HepG2 (cell line): Measurements from ENCODE around the gene ETHE1. TPM values are rescaled to one million over a fixed set of nuclear protein-coding genes. Genes with fewer than 3 reads are reported as not detected.

Experiments used
- AHR ChIP-seq: IDR thresholded peaks from 2 replicates; pipeline ENCODE4 v1.6.1; 2018; ENCODE audit warnings: missing genetic modification reagents, missing compliant biosample characterization
- ELF3 ChIP-seq: IDR thresholded peaks from 2 replicates; pipeline ENCODE4 v1.6.1; 2016; ENCODE audit warnings: missing genetic modification reagents, missing compliant biosample characterization
- KDM2A ChIP-seq: sonication (generic); formaldehyde crosslinking; IDR thresholded peaks from 2 replicates; pipeline ENCODE4 v1.4.0; 2020; ENCODE audit warnings: low read depth, missing genetic modification reagents, borderline replicate concordance
- KDM5B ChIP-seq: sonication (generic); formaldehyde crosslinking; IDR thresholded peaks from 2 replicates; pipeline ENCODE4 v1.4.0; 2020; ENCODE audit warnings: missing genetic modification reagents, mild to moderate bottlenecking, borderline replicate concordance
- MYC ChIP-seq: sonication (generic); formaldehyde crosslinking; IDR thresholded peaks from 2 replicates; pipeline ENCODE4 v1.9.0; 2021; ENCODE audit warnings: missing genetic modification reagents, borderline replicate concordance
- NR2C2 ChIP-seq: sonication (generic); formaldehyde crosslinking; IDR thresholded peaks from 2 replicates; pipeline ENCODE4 v1.4.0; 2020; ENCODE audit warnings: missing genetic modification reagents, mild to moderate bottlenecking, moderate library complexity, borderline replicate concordance
- SRSF1 ChIP-seq: fragments of 200-400 bp; formaldehyde crosslinking; optimal IDR thresholded peaks from 2 replicates; pipeline ENCODE3; 2017; ENCODE audit warnings: mild to moderate bottlenecking, low read depth, low read length, moderate library complexity
- TAF1 ChIP-seq: sonication (generic); formaldehyde crosslinking; IDR thresholded peaks from 2 replicates; pipeline ENCODE4 v1.4.0; 2020; ENCODE audit warnings: missing genetic modification reagents
- ZBTB20 ChIP-seq: sonication (generic); formaldehyde crosslinking; IDR thresholded peaks from 2 replicates; pipeline ENCODE4 v1.8.1; 2023; ENCODE audit warnings: missing genetic modification reagents, low read depth, mild to moderate bottlenecking, borderline replicate concordance
- ZBTB21 ChIP-seq: sonication (generic); formaldehyde crosslinking; IDR thresholded peaks from 2 replicates; pipeline ENCODE4 v1.4.0; 2020; ENCODE audit warnings: missing genetic modification reagents
- ZKSCAN1 ChIP-seq: fragments of 150-350 bp; IDR thresholded peaks from 2 replicates; pipeline ENCODE4 v1.6.1; 2014; ENCODE audit warnings: low read length
- ZNF33A ChIP-seq: sonication (generic); formaldehyde crosslinking; IDR thresholded peaks from 2 replicates; pipeline ENCODE4 v1.5.1; 2020; ENCODE audit warnings: missing genetic modification reagents, mild to moderate bottlenecking, moderate library complexity, borderline replicate concordance
- ZNF557 ChIP-seq: sonication (generic); formaldehyde crosslinking; IDR thresholded peaks from 2 replicates; pipeline ENCODE4 v1.4.0; 2020; ENCODE audit warnings: missing genetic modification reagents
- ZNF607 ChIP-seq: sonication (generic); formaldehyde crosslinking; IDR thresholded peaks from 2 replicates; pipeline ENCODE4 v1.5.1; 2020; ENCODE audit warnings: missing genetic modification reagents, mild to moderate bottlenecking, borderline replicate concordance
- ZNF781 ChIP-seq: sonication (generic); formaldehyde crosslinking; IDR thresholded peaks from 2 replicates; pipeline ENCODE4 v1.5.1; 2020; ENCODE audit warnings: borderline replicate concordance, mild to moderate bottlenecking, missing genetic modification reagents; ENCODE audit errors: not compliant biosample characterization
- ZZZ3 ChIP-seq: sonication (generic); formaldehyde crosslinking; IDR thresholded peaks from 2 replicates; pipeline ENCODE4 v1.4.0; 2020; ENCODE audit warnings: missing genetic modification reagents, mild to moderate bottlenecking, borderline replicate concordance
- polyA plus RNA-seq, 8 experiments: library from polyadenylated mRNA; depleted of rRNA in 3 of 8; stranded (reverse) in 7 of 8; unstranded in 1 of 8; fragments of >200 nt; fragmentation: Illumina TruSeq in 4 of 8; extraction: Trizol in 4 of 8; gene quantifications; 2 replicates each; pipeline versions ENCODE4 v1.2.1 to v1.2.3, GENCODE V29; 2011 to 2016; ENCODE audit warnings: low read depth in 4 of 8, missing spikeins in 1 of 8, mixed read lengths in 1 of 8; ENCODE audit not compliant: insufficient read depth in 1 of 8
- total RNA-seq, 5 experiments: library from RNA; depleted of rRNA; stranded (reverse); fragments of >200 nt; fragmentation: Illumina TruSeq; extraction: Trizol; gene quantifications; 2 replicates each; pipeline ENCODE4 v1.2.3, GENCODE V29; 2016; ENCODE audit warnings: low read depth in 1 of 5
- TF ChIP-seq, protein P1 (sequence below): sonication (generic); formaldehyde crosslinking; IDR thresholded peaks from 2 replicates; pipeline ENCODE4 v1.4.0; 2020; ENCODE audit warnings: missing genetic modification reagents, borderline replicate concordance
- TF ChIP-seq, protein P2 (sequence below): sonication (generic); formaldehyde crosslinking; IDR thresholded peaks from 2 replicates; pipeline ENCODE4 v1.4.0; 2020; ENCODE audit warnings: missing genetic modification reagents
- TF ChIP-seq, protein P3 (sequence below): sonication (generic); formaldehyde crosslinking; IDR thresholded peaks from 2 replicates; pipeline ENCODE4 v1.4.0; 2020; ENCODE audit warnings: missing genetic modification reagents
- TF ChIP-seq, protein P4 (sequence below): sonication (generic); formaldehyde crosslinking; IDR thresholded peaks from 2 replicates; pipeline ENCODE4 v1.4.0; 2020; ENCODE audit warnings: mild to moderate bottlenecking, low read depth, missing genetic modification reagents

The ETHE1 gene
- total and polyA plus RNA-seq, 2 of the 13 experiments (the other 11 are each of a cell fraction or from before 2014, with no cell fraction given) = 32.5 to 58.4 TPM

GRCh38 chr19:43503501-43504425 is 23.2 kb downstream of the ETHE1 start (continued):
- no peak for TF ChIP-seq ZKSCAN1
- peak; percentile 65; the same call in 1 of the 2 replicates for TF ChIP-seq KDM5B (CRISPR knock-in tag)
- peak; percentile 82; the same call in 1 of the 2 replicates for TF ChIP-seq ZNF607
- TF ChIP-seq, protein P1, sequence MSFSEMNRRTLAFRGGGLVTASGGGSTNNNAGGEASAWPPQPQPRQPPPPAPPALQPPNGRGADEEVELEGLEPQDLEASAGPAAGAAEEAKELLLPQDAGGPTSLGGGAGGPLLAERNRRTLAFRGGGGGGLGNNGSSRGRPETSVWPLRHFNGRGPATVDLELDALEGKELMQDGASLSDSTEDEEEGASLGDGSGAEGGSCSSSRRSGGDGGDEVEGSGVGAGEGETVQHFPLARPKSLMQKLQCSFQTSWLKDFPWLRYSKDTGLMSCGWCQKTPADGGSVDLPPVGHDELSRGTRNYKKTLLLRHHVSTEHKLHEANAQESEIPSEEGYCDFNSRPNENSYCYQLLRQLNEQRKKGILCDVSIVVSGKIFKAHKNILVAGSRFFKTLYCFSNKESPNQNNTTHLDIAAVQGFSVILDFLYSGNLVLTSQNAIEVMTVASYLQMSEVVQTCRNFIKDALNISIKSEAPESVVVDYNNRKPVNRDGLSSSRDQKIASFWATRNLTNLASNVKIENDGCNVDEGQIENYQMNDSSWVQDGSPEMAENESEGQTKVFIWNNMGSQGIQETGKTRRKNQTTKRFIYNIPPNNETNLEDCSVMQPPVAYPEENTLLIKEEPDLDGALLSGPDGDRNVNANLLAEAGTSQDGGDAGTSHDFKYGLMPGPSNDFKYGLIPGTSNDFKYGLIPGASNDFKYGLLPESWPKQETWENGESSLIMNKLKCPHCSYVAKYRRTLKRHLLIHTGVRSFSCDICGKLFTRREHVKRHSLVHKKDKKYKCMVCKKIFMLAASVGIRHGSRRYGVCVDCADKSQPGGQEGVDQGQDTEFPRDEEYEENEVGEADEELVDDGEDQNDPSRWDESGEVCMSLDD (CRISPR knock-in tag) = 0 out of 2 replicates have a peak, but pooled peaks have one; percentile 37
- TF ChIP-seq ZBTB20 (CRISPR knock-in tag) = peak; percentile 46; the same call in 1 of the 2 replicates
- TF ChIP-seq SRSF1 = peak; percentile 13
- TF ChIP-seq NR2C2 (CRISPR knock-in tag) = peak; percentile 85
- TF ChIP-seq, protein P2, sequence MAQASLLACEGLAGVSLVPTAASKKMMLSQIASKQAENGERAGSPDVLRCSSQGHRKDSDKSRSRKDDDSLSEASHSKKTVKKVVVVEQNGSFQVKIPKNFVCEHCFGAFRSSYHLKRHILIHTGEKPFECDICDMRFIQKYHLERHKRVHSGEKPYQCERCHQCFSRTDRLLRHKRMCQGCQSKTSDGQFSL (CRISPR knock-in tag) = peak; percentile 87
- TF ChIP-seq, protein P3, sequence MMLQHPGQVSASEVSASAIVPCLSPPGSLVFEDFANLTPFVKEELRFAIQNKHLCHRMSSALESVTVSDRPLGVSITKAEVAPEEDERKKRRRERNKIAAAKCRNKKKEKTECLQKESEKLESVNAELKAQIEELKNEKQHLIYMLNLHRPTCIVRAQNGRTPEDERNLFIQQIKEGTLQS (CRISPR knock-in tag) = 0 out of 2 replicates have a peak, but pooled peaks have one; percentile 16
- 0 out of 2 replicates have a peak, but pooled peaks have one; percentile 20 for TF ChIP-seq ZZZ3 (CRISPR knock-in tag)
- TF ChIP-seq ELF3 (CRISPR knock-in tag) = no peak
- peak; percentile 80 for TF ChIP-seq ZNF781
- peak; percentile 45; the same call in 1 of the 2 replicates for TF ChIP-seq ZNF33A
- no peak for TF ChIP-seq AHR (CRISPR knock-in tag)
- 0 out of 2 replicates have a peak, but pooled peaks have one; percentile 31 for TF ChIP-seq MYC (CRISPR knock-in tag)
- peak; percentile 56 for TF ChIP-seq TAF1 (CRISPR knock-in tag)
- TF ChIP-seq, protein P4, sequence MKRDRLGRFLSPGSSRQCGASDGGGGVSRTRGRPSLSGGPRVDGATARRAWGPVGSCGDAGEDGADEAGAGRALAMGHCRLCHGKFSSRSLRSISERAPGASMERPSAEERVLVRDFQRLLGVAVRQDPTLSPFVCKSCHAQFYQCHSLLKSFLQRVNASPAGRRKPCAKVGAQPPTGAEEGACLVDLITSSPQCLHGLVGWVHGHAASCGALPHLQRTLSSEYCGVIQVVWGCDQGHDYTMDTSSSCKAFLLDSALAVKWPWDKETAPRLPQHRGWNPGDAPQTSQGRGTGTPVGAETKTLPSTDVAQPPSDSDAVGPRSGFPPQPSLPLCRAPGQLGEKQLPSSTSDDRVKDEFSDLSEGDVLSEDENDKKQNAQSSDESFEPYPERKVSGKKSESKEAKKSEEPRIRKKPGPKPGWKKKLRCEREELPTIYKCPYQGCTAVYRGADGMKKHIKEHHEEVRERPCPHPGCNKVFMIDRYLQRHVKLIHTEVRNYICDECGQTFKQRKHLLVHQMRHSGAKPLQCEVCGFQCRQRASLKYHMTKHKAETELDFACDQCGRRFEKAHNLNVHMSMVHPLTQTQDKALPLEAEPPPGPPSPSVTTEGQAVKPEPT (CRISPR knock-in tag) = 0 out of 2 replicates have a peak, but pooled peaks have one; percentile 33
- 0 out of 2 replicates have a peak, but pooled peaks have one; percentile 13 for TF ChIP-seq ZBTB21
- 0 out of 2 replicates have a peak, but pooled peaks have one; percentile 58 for TF ChIP-seq KDM2A
- peak; percentile 5; the same call in 1 of the 2 replicates for TF ChIP-seq ZNF557 (CRISPR knock-in tag)
